ENCODE results near the gene ATXN1.

ATXN1 gene

GRCh38 chr6:16805243-16805950 lies 44.1 kb upstream of the ATXN1 start:
- no peak for TF ChIP-seq CTCF (IDR thresholded peaks at IDR 0.05; ENCODE audit: insufficient read depth, low read length, poor library complexity, severe bottlenecking)
- no peak for DNase-seq (ENCODE audit: extremely low read depth, insufficient read length)
- Histone ChIP-seq H3K36me3 (ENCODE audit: control insufficient read depth, insufficient read depth, low read length) (no peaks in the 10 kb centered on the region), H3K4me3 (replicated peaks; ENCODE audit: low read depth, low read length) (no peak overlapping the region), H3K27me3 (replicated peaks; ENCODE audit: control insufficient read depth, insufficient read depth, low read length) (no peaks in the 10 kb centered on the region)

GRCh38 chr6:16804546-16805242 lies 43.4 kb upstream of the ATXN1 start:
- no peak overlapping the region for H3K4me3 ChIP-seq (replicated peaks; ENCODE audit: low read depth, low read length)
- H3K36me3 ChIP-seq (ENCODE audit: control insufficient read depth, insufficient read depth, low read length), result no peaks in the 10 kb centered on the region
- H3K27me3 ChIP-seq (replicated peaks; ENCODE audit: control insufficient read depth, insufficient read depth, low read length), result no peaks in the 10 kb centered on the region
- no peak for DNase-seq (ENCODE audit: extremely low read depth, insufficient read length)
- TF ChIP-seq CTCF (IDR thresholded peaks at IDR 0.05; ENCODE audit: insufficient read depth, low read length, poor library complexity, severe bottlenecking), result no peak

- H3K36me3 ChIP-seq (ENCODE audit: control insufficient read depth, insufficient read depth, low read length), result no peaks in the 10 kb centered on the region
- no peaks in the 10 kb centered on the region for H3K27me3 ChIP-seq (replicated peaks; ENCODE audit: control insufficient read depth, insufficient read depth, low read length)
- no peak overlapping the region for H3K4me3 ChIP-seq (replicated peaks; ENCODE audit: low read depth, low read length)
- no peak for DNase-seq (ENCODE audit: extremely low read depth, insufficient read length)
- TF ChIP-seq CTCF (IDR thresholded peaks at IDR 0.05; ENCODE audit: insufficient read depth, low read length, poor library complexity, severe bottlenecking), result no peak
Measured at GRCh38 chr6:16803294-16804200, 42.3 kb upstream of the ATXN1 start.

- no peak for TF ChIP-seq CTCF (IDR thresholded peaks at IDR 0.05; ENCODE audit: insufficient read depth, low read length, poor library complexity, severe bottlenecking)
- no peaks in the 10 kb centered on the region for H3K36me3 ChIP-seq (ENCODE audit: control insufficient read depth, insufficient read depth, low read length)
- DNase-seq (ENCODE audit: extremely low read depth, insufficient read length), result no peak
Measured at GRCh38 chr6:16802071-16802470, 40.8 kb upstream of the ATXN1 start.

GRCh38 chr6:16800942-16801341 lies 39.7 kb upstream of the ATXN1 start:
- no peak for TF ChIP-seq CTCF (IDR thresholded peaks at IDR 0.05; ENCODE audit: insufficient read depth, low read length, poor library complexity, severe bottlenecking)
- no peaks in the 10 kb centered on the region for H3K36me3 ChIP-seq (ENCODE audit: control insufficient read depth, insufficient read depth, low read length)
- H3K27me3 ChIP-seq (replicated peaks; ENCODE audit: control insufficient read depth, insufficient read depth, low read length), result no peaks in the 10 kb centered on the region
- no peak for DNase-seq (ENCODE audit: extremely low read depth, insufficient read length)
- no peak overlapping the region for H3K4me3 ChIP-seq (replicated peaks; ENCODE audit: low read depth, low read length)

More at GRCh38 chr6:16802071-16802470, 40.8 kb upstream of the ATXN1 start:
- Histone ChIP-seq H3K4me3 (replicated peaks; ENCODE audit: low read depth, low read length) (no peak overlapping the region), H3K27me3 (replicated peaks; ENCODE audit: control insufficient read depth, insufficient read depth, low read length) (no peaks in the 10 kb centered on the region)
